Endothelial cell of umbilical vein (primary cell): Measurements from ENCODE around the gene LIN28A. TPM values are rescaled to one million over a fixed set of nuclear protein-coding genes. Genes with fewer than 3 reads are reported as not detected.

Source experiments
- BruUV-seq: library from RNA; stranded (reverse); fragments of 400-500 nt; replicated peaks from 2 replicates; lab custom pipeline; 2021; lab: Mats Ljungman, UMichigan
- CTCF ChIA-PET: fragments of 300-600, 350-600 bp; sonication (Branson Sonifier 250); formaldehyde crosslinking; loops from one replicate; lab custom pipeline; 2021; ENCODE audit warnings: antibody characterized with exemption, inconsistent platforms; lab: Charles Lee
- POLR2A ChIA-PET: fragments of 300-600, 350-600 bp; sonication (Branson Sonifier 250); formaldehyde crosslinking; loops from one replicate; lab custom pipeline; 2021; ENCODE audit warnings: antibody characterized with exemption, inconsistent platforms; lab: Charles Lee
- DNase-seq: peaks from one replicate; pipeline ENCODE4 v3.0.0-alpha.2; 2011; ENCODE audit warnings: low read depth, low spot score
- FAIRE-seq: peaks from 2 replicates; lab custom pipeline; 2011; peaks lifted over from hg19 to GRCh38; lab: Jason Lieb, UNC
- H2AFZ ChIP-seq: 2 replicates; pipeline ENCODE4 v1.6.0; 2012; ENCODE audit warnings: low read depth, low read length, control low read depth, inconsistent platforms
- H3K27ac ChIP-seq: 2 replicates; pipeline ENCODE4 v1.5.1; 2011; ENCODE audit warnings: low read depth, mild to moderate bottlenecking, control low read depth, low read length, moderate library complexity; ENCODE audit not compliant: insufficient read depth
- H3K27me3 ChIP-seq, 2 experiments: 2 replicates each; pipeline versions ENCODE4 v1.6.0 to v1.6.1; 2011; ENCODE audit warnings: low read length in 2 of 2, mixed read lengths in 1 of 2; ENCODE audit not compliant: control insufficient read depth in 2 of 2, insufficient read depth in 2 of 2
- H3K36me3 ChIP-seq, 2 experiments: 2 replicates in 1 of 2; 3 replicates in 1 of 2; pipeline ENCODE4 v1.5.1; 2011; ENCODE audit warnings: low read length in 2 of 2, mild to moderate bottlenecking in 1 of 2, moderate library complexity in 1 of 2; ENCODE audit not compliant: control insufficient read depth in 2 of 2, insufficient read depth in 2 of 2; ENCODE audit errors: extremely low read depth in 1 of 2
- H3K4me1 ChIP-seq: 3 replicates; pipeline ENCODE4 v1.5.1; 2011; ENCODE audit warnings: mild to moderate bottlenecking, low read length; ENCODE audit not compliant: control insufficient read depth, insufficient read depth; ENCODE audit errors: extremely low read depth
- H3K4me2 ChIP-seq: 2 replicates; pipeline ENCODE4 v1.6.1; 2011; ENCODE audit warnings: low read length, control low read depth, mixed read lengths; ENCODE audit not compliant: insufficient read depth
- H3K4me3 ChIP-seq, 3 experiments: fragments of 200-600 bp in 1 of 3; sonication (generic), shearing (Covaris generic) in 1 of 3; replicated peaks in 1 of 3; 2 replicates each; pipeline ENCODE4 v1.5.1; 2011 to 2016; ENCODE audit warnings: control low read depth in 3 of 3, low read length in 3 of 3, mild to moderate bottlenecking in 2 of 3, inconsistent platforms in 1 of 3, low read depth in 1 of 3, moderate library complexity in 1 of 3; ENCODE audit not compliant: insufficient read depth in 1 of 3
- H3K79me2 ChIP-seq: 2 replicates; pipeline ENCODE4 v1.6.0; 2012; ENCODE audit warnings: low read length, inconsistent platforms; ENCODE audit not compliant: control insufficient read depth, insufficient read depth
- H3K9ac ChIP-seq: replicated peaks from 2 replicates; pipeline ENCODE3; 2011; ENCODE audit warnings: low read length, control low read depth; ENCODE audit not compliant: insufficient read depth; ENCODE audit errors: extremely low read depth
- H3K9me1 ChIP-seq: replicated peaks from 3 replicates; pipeline ENCODE4 v1.6.0; 2011; ENCODE audit warnings: mild to moderate bottlenecking, low read length; ENCODE audit not compliant: control insufficient read depth, insufficient read depth; ENCODE audit errors: extremely low read depth
- H3K9me3 ChIP-seq: replicated peaks from 2 replicates; pipeline ENCODE4 v1.5.1; 2012; ENCODE audit warnings: low read length, inconsistent platforms; ENCODE audit not compliant: control insufficient read depth, insufficient read depth
- H4K20me1 ChIP-seq: replicated peaks from 2 replicates; pipeline ENCODE3; 2011; ENCODE audit warnings: mild to moderate bottlenecking, low read length; ENCODE audit not compliant: control insufficient read depth, insufficient read depth; ENCODE audit errors: extremely low read depth
- CTCF ChIP-seq, 2 donors: IDR thresholded peaks; 1 replicate in 1 of 2; 2 replicates in 1 of 2; pipeline ENCODE4 v1.5.1; 2011; ENCODE audit warnings: low read length in 2 of 2, mild to moderate bottlenecking in 2 of 2, moderate library complexity in 2 of 2, control low read depth in 1 of 2, inconsistent platforms in 1 of 2, low read depth in 1 of 2; ENCODE audit not compliant: insufficient read depth in 1 of 2; ENCODE audit errors: extremely low read depth in 1 of 2
- EZH2 ChIP-seq: IDR thresholded peaks from 2 replicates; pipeline ENCODE4 v1.6.1; 2012; ENCODE audit warnings: borderline replicate concordance, low read depth, mild to moderate bottlenecking, moderate library complexity, low read length, inconsistent platforms; ENCODE audit not compliant: severe bottlenecking
- FOS ChIP-seq: IDR thresholded peaks from 2 replicates; pipeline ENCODE4 v1.6.1; 2011; ENCODE audit warnings: mild to moderate bottlenecking, low read length, moderate library complexity, borderline replicate concordance; ENCODE audit not compliant: insufficient read depth
- GATA2 ChIP-seq: IDR thresholded peaks from 2 replicates; pipeline ENCODE4 v1.7.0; 2011; ENCODE audit warnings: low read depth, mild to moderate bottlenecking, moderate library complexity, mixed read lengths, low read length; ENCODE audit not compliant: insufficient read length, insufficient read depth
- JUN ChIP-seq: IDR thresholded peaks from 2 replicates; pipeline ENCODE4 v1.6.1; 2011; ENCODE audit warnings: borderline replicate concordance, low read depth; ENCODE audit not compliant: insufficient read length, insufficient read depth
- MAX ChIP-seq: IDR thresholded peaks from 2 replicates; pipeline ENCODE4 v1.6.1; 2011; ENCODE audit not compliant: insufficient read depth, insufficient read length
- MYC ChIP-seq: IDR thresholded peaks from one replicate; pipeline ENCODE4 v1.6.1; 2011; ENCODE audit warnings: mild to moderate bottlenecking, low read depth, low read length
- POLR2A ChIP-seq: IDR thresholded peaks from 2 replicates; pipeline ENCODE4 v1.6.1; 2012; ENCODE audit warnings: low read depth, mild to moderate bottlenecking, control low read depth, low read length
- POLR2AphosphoS5 ChIP-seq: IDR thresholded peaks from 2 replicates; pipeline ENCODE4 v1.6.1; 2012; ENCODE audit warnings: low read depth, mild to moderate bottlenecking, control low read depth, low read length, moderate library complexity; ENCODE audit not compliant: insufficient read depth
- dilution Hi-C: fragments of 300-500 bp; cut with MboI; formaldehyde crosslinking; loops from one replicate; pipeline ENCODE4 v1.15.0; 2019; ENCODE audit warnings: low sequenced_read_pairs; ENCODE audit not compliant: extremely low pct_ligation_motif_present
- intact Hi-C: fragments of 100-400 bp; cut with micrococcal nuclease; formaldehyde crosslinking; loops from one replicate; pipeline ENCODE4 v1.10.0; 2022
- polyA plus RNA-seq, 4 experiments: library from polyadenylated mRNA; depleted of rRNA in 3 of 4; stranded (reverse) in 3 of 4; unstranded in 1 of 4; fragments of >200 nt; gene quantifications; 2 replicates each; pipeline versions ENCODE4 v1.2.1 to v1.2.3, GENCODE V29; 2011 to 2012; ENCODE audit warnings: missing spikeins in 1 of 4
- total RNA-seq: library from RNA; stranded (reverse); gene quantifications from 2 replicates; pipeline ENCODE4 v1.2.3, GENCODE V29; 2021

LIN28A gene
- total and polyA plus RNA-seq, 2 donors (not counting 3 experiments of a cell fraction or from before 2014, with no cell fraction given) = 0.11 TPM; not detected in 1

GRCh38 chr1:26475989-26476388 is 65.4 kb downstream of the LIN28A start:
- no peak for DNase-seq
- H3K27me3 ChIP-seq = no peaks in the 10 kb centered on the region
- H3K4me3 ChIP-seq = no peak overlapping the region
- POLR2A ChIA-PET = no interaction called here
- no peak overlapping the region for H2AFZ ChIP-seq
- dilution Hi-C loops (no loop called here), intact Hi-C loops (no loop called here)
- peaks cover 3% of the 10 kb centered on the region for H4K20me1 ChIP-seq
- peaks cover 11 to 16% of the 10 kb centered on the region in 2 experiments for H3K36me3 ChIP-seq
- TF ChIP-seq GATA2 (no peak), CTCF (IDR thresholded peaks at IDR 0.05; ENCODE audit: extremely low read depth in 1 of 2, insufficient read depth in 1 of 2, low read depth in 1 of 2, low read length in 2 of 2) (no peak), MAX (no peak), FOS (no peak), JUN (no peak), POLR2AphosphoS5 (no peak), POLR2A (no peak), MYC (no peak), EZH2 (no peak)
- peaks cover 18% of the 10 kb centered on the region for H3K79me2 ChIP-seq
- no peak overlapping the region for H3K4me2 ChIP-seq
- CTCF ChIA-PET = no interaction called here
- no TSS peak for BruUV-seq
- no peak for FAIRE-seq
- no peak overlapping the region for H3K9ac ChIP-seq
- H3K4me1 ChIP-seq = peaks cover 11% of the 10 kb centered on the region
- H3K9me1 ChIP-seq = no peaks in the 10 kb centered on the region
- no peak overlapping the region for H3K27ac ChIP-seq
- no peaks in the 10 kb centered on the region for H3K9me3 ChIP-seq
